T follicular helper cell (primary cell): ENCODE results near the gene ZRSR2.

Experiments used
- DNase-seq: peaks from one replicate; pipeline ENCODE4 v3.0.0-alpha.2; 2020; ENCODE audit warnings: low read depth

ZRSR2 gene

GRCh38 chrX:15853586-15854079 lies 63.3 kb downstream of the ZRSR2 start:
- no peak for DNase-seq

- peak; percentile 36 for DNase-seq
Observed at GRCh38 chrX:15854080-15854655, 63.9 kb downstream of the ZRSR2 start.

GRCh38 chrX:15854712-15855567 lies 64.7 kb downstream of the ZRSR2 start, which contains the start of gene AP1S2:
Gene AP1S2, minus strand, starts transcription at chrX:15854813. Its CDS starts 2,289 bp downstream, at chrX:15852524.
- peak; percentile 97 for DNase-seq

- DNase-seq = no peak
Observed at GRCh38 chrX:15855568-15856221, 65.4 kb downstream of the ZRSR2 start.

- DNase-seq = no peak
Observed at GRCh38 chrX:15856222-15856587, 65.9 kb downstream of the ZRSR2 start.

- no peak for DNase-seq
Observed at GRCh38 chrX:15856636-15857035, 66.4 kb downstream of the ZRSR2 start.

- DNase-seq = no peak
Observed at GRCh38 chrX:15858051-15858450, 67.8 kb downstream of the ZRSR2 start.

- DNase-seq = no peak
Observed at GRCh38 chrX:15860921-15861320, 70.6 kb downstream of the ZRSR2 start.

- DNase-seq = no peak
Observed at GRCh38 chrX:15864023-15864422, 73.7 kb downstream of the ZRSR2 start.

- DNase-seq = no peak
Observed at GRCh38 chrX:15864629-15865028, 74.3 kb downstream of the ZRSR2 start.

GRCh38 chrX:15866147-15866546 lies 75.9 kb downstream of the ZRSR2 start:
- DNase-seq = no peak

- no peak for DNase-seq
Observed at GRCh38 chrX:15869695-15870094, 79.4 kb downstream of the ZRSR2 start.

- DNase-seq = no peak
Observed at GRCh38 chrX:15870310-15870709, 80.0 kb downstream of the ZRSR2 start.
